ENCODE measurements around the gene RMND1.

Gene RMND1

GRCh38 chr6:151387175-151387970 is 64.6 kb downstream of the RMND1 start:
- TF ChIP-seq CTCF (IDR thresholded peaks at IDR 0.05), result no peak

- TF ChIP-seq CTCF (IDR thresholded peaks at IDR 0.05), result no peak
Measured at GRCh38 chr6:151385177-151385576, 66.7 kb downstream of the RMND1 start.

- TF ChIP-seq CTCF (IDR thresholded peaks at IDR 0.05), result no peak
Measured at GRCh38 chr6:151384151-151384550, 67.8 kb downstream of the RMND1 start.

- TF ChIP-seq CTCF (IDR thresholded peaks at IDR 0.05), result no peak
Measured at GRCh38 chr6:151381722-151382121, 70.2 kb downstream of the RMND1 start.

GRCh38 chr6:151380848-151381205 is 71.1 kb downstream of the RMND1 start:
- no peak for TF ChIP-seq CTCF (IDR thresholded peaks at IDR 0.05)

GRCh38 chr6:151379933-151380847 is 71.7 kb downstream of the RMND1 start:
- no peak for TF ChIP-seq CTCF (IDR thresholded peaks at IDR 0.05)

GRCh38 chr6:151377095-151377494 is 74.8 kb downstream of the RMND1 start:
- no peak for TF ChIP-seq CTCF (IDR thresholded peaks at IDR 0.05)

Data from LNCAP (cell line).